ENCODE data around the gene ESAM. TPM values are rescaled to one million over a fixed set of nuclear protein-coding genes. Genes with fewer than 3 reads are reported as not detected.
A peak's percentile ranks its signal among the peaks of the same experiment; 100 is the strongest.

ESAM gene, protein sequence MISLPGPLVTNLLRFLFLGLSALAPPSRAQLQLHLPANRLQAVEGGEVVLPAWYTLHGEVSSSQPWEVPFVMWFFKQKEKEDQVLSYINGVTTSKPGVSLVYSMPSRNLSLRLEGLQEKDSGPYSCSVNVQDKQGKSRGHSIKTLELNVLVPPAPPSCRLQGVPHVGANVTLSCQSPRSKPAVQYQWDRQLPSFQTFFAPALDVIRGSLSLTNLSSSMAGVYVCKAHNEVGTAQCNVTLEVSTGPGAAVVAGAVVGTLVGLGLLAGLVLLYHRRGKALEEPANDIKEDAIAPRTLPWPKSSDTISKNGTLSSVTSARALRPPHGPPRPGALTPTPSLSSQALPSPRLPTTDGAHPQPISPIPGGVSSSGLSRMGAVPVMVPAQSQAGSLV
- total RNA-seq = 164 TPM
- long read RNA-seq, transcript ESAM-205 (4 exons, 2,336 nt) = minor isoform, 7 of 418 reads
- long read RNA-seq, transcript ESAM-202 (7 exons, 1,833 nt) = minor isoform, 36 of 418 reads
- long read RNA-seq, transcript ESAM-201 (7 exons, 1,826 nt) = major isoform, 278 of 418 reads
- long read RNA-seq, partial matches to known transcripts = 39 of 418 reads
- long read RNA-seq, other reads (novel, unspliced or antisense) = 56 of 418 reads

DNA sequence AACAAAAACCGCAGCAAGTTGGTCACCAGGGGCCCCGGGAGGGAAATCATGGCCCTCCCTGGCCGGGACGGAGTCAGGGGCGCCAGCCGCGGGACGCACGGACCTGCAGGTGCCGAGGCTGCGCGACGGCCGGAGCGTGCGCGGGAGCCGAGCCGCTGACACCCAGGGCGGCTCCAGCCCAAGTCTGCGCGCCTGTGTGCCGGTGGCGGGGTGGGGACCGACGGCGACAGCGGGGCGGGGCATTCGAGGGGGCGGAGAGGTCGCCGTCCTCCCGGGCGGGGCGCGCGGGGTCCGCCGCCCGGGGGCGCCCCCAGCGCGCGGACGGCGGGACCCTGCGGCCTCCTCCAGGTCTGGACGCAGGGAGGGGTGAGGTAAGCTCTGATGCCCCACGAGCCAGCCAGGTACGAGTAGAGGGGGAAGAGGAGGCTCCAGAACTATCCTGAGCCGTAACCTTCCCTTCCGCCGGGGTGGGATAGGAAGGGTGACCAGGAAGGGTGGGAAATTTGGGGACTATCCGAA, at the start of gene ESAM:
TSS of gene ESAM (minus strand) at position 186 of the 519 bp plus-strand sequence. CDS start at position 50, 136 bp downstream.
- Histone ChIP-seq H3K4me1 (peaks cover 33% of the 10 kb centered on the region), H3K4me3 (peak within 1 kb of the TSS; percentile 73), H3K9me3 (no peaks in the 10 kb centered on the region), H3K36me3 (peaks cover 5% of the 10 kb centered on the region), H3K27ac (peak within 1 kb of the TSS; percentile 89), H3K27me3 (peaks cover 22% of the 10 kb centered on the region)
- DNase-seq = peak; percentile 90
- intact Hi-C loops (cut with DNase I) = no loop called here
- TF ChIP-seq, protein P1, sequence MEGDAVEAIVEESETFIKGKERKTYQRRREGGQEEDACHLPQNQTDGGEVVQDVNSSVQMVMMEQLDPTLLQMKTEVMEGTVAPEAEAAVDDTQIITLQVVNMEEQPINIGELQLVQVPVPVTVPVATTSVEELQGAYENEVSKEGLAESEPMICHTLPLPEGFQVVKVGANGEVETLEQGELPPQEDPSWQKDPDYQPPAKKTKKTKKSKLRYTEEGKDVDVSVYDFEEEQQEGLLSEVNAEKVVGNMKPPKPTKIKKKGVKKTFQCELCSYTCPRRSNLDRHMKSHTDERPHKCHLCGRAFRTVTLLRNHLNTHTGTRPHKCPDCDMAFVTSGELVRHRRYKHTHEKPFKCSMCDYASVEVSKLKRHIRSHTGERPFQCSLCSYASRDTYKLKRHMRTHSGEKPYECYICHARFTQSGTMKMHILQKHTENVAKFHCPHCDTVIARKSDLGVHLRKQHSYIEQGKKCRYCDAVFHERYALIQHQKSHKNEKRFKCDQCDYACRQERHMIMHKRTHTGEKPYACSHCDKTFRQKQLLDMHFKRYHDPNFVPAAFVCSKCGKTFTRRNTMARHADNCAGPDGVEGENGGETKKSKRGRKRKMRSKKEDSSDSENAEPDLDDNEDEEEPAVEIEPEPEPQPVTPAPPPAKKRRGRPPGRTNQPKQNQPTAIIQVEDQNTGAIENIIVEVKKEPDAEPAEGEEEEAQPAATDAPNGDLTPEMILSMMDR (IDR thresholded peaks at IDR 0.05) = no peak
- ATAC-seq = peak; percentile 80

DNA sequence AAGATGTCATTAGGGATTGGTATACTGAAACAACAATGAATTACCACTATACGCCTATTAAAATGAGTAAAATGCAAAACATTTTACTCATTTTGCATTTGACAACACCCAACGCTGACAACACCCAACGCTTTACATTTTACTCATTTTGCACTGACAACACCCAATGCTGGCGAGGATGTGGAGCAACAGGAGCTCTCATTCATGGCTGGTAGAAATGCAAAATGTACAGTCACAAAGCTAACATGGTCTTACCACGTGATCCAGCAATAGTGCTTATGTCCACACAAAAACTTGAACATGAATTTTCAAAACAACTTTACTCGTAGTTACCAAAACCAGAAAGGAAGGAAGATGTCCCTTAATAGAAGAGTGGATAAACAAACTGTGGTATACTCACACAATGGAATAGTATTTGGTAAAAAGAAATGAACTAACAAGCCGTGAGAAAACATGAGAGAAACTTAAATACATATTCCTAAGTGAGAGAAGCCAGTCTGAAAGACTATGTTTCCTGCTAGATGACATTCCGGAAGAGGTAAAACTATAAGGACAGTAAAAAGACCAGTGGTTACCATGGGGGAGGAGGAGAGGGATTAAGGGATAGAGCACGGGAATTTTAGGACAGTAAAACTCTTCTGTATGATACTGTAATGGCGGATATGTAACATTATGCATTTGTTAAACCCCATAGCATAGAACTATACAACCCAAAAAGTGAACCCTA, 49.5 kb upstream of the ESAM start:
- DNase-seq = no peak
- Histone ChIP-seq H3K27me3 (no peaks in the 10 kb centered on the region), H3K4me3 (no peak overlapping the region), H3K9me3 (no peaks in the 10 kb centered on the region), H3K27ac (no peak overlapping the region), H3K4me1 (no peaks in the 10 kb centered on the region), H3K36me3 (no peaks in the 10 kb centered on the region)
- TF ChIP-seq, protein P1 (IDR thresholded peaks at IDR 0.05) = no peak
- no peak for ATAC-seq
- intact Hi-C loops (cut with DNase I) = no loop called here

DNA sequence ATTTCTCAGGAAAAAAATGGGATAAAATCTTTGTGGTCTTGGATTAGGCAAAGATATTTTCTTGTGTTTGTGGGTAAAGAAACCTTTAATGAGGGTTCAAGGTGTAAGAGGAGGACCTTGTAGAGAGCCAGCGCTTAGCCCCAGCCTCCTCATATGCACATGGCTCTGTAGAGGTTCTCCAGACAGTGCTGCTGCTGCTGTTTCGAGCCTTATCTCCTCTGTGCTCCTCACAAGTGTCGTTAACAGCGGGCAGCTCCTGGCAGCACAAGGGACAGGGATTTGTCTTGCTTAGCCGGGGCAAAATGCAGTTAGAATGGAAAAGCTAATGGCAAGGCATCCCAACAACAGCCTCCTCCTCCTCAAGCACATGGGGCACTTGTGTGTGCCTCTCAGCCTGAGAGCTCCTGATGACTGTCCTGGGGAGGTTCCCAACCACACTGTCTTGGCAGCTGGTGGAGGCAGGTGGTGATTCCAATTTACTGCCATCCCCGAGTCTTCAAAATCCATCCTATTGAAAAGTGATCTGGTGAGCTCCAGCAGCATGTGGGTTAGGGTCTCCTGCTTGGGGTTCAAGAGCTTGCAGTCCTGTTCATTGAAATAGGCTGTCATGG, 45.7 kb upstream of the ESAM start:
- Histone ChIP-seq H3K27me3 (no peaks in the 10 kb centered on the region), H3K4me3 (no peak overlapping the region), H3K4me1 (no peaks in the 10 kb centered on the region), H3K9me3 (no peaks in the 10 kb centered on the region), H3K27ac (no peak overlapping the region), H3K36me3 (no peaks in the 10 kb centered on the region)
- DNase-seq (no peak), ATAC-seq (no peak)
- intact Hi-C loops (cut with DNase I) = no loop called here
- TF ChIP-seq, protein P1 (IDR thresholded peaks at IDR 0.05) = no peak

DNA sequence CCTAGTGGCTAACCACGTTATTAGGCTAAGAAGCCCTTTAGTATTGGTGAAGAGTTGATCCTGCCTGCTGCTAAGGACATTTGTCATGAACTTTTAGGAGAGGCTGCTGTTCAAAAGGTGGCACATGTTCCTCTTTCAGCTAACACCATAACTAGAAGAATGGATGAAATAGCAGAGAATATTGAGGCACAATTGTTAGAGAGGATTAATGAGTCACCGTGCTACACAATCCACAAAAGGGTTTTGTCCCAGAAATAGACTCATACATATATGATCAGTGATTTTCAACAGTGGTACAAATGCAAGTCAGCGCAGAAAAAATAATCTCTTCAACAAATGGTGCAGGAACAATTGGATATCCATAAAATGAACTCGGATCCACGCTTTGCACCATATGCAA, 45.1 kb upstream of the ESAM start:
- H3K27ac ChIP-seq = no peak overlapping the region
- H3K9me3 ChIP-seq = no peaks in the 10 kb centered on the region
- TF ChIP-seq, protein P1 (IDR thresholded peaks at IDR 0.05) = no peak
- ATAC-seq = no peak
- no peaks in the 10 kb centered on the region for H3K27me3 ChIP-seq
- intact Hi-C loops (cut with DNase I) = no loop called here
- no peaks in the 10 kb centered on the region for H3K4me1 ChIP-seq
- H3K4me3 ChIP-seq = no peak overlapping the region
- no peak for DNase-seq
- no peaks in the 10 kb centered on the region for H3K36me3 ChIP-seq

DNA sequence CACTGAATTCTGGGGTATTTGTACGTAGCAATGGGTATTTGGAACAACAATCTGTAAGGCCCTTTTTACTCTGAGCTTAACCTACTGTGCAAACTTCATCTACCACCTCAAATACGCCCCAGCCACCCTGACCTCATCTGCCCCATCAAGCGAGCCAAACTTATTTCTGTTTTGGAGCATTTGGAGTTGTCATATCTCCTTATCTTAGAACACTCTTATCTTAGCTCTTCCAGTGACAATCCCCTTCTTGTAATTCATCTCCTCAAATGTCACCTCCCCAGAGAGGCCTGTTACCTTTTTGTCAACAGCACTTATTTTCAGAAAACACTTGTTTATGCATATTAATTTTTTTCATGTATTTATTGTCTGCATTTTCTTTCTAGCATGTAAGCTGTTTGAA, 42.8 kb upstream of the ESAM start:
- TF ChIP-seq, protein P1 (IDR thresholded peaks at IDR 0.05) = no peak

More for the DNA sequence above, 42.8 kb upstream of the ESAM start:
- Histone ChIP-seq H3K4me3 (no peak overlapping the region), H3K4me1 (peaks cover 10% of the 10 kb centered on the region), H3K36me3 (no peaks in the 10 kb centered on the region), H3K27ac (no peak overlapping the region), H3K9me3 (no peaks in the 10 kb centered on the region), H3K27me3 (no peaks in the 10 kb centered on the region)
- DNase-seq = no peak
- ATAC-seq = no peak
- intact Hi-C loops (cut with DNase I) = no loop called here
